GM18526 (cell line): ENCODE data around the gene USH2A.

Experiments used
- POLR2A ChIP-seq: IDR thresholded peaks from 3 replicates; pipeline ENCODE4 v1.6.1; 2011; ENCODE audit not compliant: insufficient read length; ENCODE audit errors: extremely low read depth

USH2A gene

DNA sequence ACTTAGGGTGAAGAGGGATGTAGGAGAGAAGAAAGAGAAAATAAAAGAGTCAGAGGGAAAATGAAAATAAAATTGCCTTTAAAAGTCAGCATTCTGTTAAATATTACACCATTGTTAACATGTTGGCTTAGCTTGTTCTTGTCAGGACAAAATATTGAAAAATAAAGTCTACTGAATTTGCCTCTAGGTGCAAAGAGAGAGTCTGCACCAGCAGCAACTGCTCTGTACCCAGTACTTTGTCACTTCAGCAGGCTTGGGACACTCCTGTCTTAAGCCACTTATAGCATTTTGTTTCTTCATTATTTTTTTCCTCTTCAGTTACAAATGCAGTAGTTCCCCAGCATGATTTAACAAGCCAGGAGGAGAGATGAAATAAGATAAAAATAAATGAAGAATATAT lies 11.0 kb upstream of the USH2A start:
- no peak for TF ChIP-seq POLR2A

DNA sequence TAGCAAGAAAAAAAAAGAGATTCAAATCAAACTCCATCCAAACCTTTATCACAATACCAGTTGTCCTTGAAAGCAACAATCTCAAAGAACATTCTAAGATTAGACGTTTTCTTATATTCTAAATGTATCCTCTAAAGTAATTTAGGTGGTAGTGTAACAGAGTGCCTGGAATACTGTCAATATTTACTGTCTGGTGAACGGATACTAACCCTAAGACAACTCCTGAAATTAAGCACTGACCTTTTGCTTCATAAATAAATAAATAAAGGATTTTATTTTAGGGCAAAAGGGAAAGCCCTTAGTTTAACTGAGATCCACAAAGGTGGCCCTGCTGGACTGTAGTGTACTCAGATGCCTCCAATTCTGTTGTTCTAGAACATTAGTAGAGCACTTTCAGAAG lies 9.9 kb upstream of the USH2A start:
- TF ChIP-seq POLR2A: no peak

DNA sequence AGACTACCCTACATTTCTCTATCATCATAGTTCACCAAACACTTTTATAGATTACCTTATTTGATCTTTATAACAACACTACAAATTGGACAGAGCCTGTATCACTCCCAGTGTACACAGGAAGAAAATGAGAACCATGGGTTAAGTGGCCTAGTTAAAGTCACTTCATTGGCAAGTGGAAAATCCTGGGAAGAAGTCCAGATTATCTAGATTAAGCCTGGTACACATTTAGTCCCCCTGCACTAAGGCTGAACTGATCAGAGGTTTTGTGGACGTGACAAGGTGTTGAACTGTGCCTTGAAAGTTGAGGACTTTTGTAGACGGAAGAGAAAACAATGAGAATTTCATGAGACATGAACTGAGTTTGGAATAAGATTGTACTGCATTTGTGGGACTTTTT lies 7.5 kb upstream of the USH2A start:
- TF ChIP-seq POLR2A: no peak

DNA sequence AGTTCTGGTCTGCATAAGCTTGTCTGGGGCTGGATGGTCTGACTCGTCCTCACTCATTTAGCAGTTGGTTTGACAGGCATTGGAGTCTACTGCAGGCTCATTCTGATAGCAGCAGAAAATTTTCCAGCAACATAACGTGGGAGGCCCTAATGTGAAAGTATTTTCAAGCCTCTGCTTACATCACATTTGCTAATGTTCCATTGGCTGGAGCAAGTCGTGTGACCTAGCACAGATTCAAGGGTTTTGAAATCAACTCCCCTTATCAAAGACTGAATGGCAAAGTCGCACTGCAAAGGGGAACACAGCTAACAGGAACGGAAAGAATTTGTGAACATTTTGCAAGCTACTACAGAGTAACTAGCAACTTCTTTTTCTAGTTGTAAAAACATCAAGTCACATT lies 2.3 kb upstream of the USH2A start:
- no peak for TF ChIP-seq POLR2A

DNA sequence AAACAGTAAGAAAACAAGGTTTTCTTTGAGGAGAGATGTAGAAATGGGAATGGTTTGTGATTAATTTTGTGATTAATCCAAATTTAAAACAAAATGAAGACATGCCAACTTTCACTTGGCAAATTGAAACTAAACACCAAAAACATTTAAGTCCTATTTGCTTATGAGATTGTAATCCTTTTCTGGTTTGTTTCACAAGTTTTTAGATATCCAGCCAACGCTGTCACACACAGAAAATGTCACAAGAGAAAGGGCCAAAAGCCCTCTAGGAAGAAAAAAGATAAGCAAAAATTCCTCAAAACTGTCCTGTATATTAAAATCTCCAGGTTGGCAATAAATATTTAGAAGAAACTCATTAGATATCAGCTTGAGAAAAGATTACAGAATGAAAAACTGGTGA lies 2.5 kb downstream of the USH2A start:
- no peak for TF ChIP-seq POLR2A

DNA sequence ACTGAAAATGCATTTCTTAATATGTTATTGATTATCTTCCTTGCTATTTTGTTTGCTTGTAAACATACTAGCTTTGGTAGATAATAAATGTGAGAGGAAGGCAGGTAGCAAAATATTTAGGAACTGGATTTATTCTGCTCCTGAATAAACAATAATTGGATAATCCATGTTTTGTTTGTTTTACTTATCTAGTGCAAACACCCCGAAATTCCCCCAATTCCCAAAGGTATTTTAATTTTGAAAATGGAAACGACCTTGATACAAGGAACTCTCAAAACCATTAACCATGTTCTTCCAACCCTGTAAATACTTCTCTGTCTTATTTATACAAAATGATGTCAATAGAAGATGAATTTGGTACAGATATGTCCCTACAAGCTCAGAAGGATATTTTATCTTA lies 3.0 kb downstream of the USH2A start:
- TF ChIP-seq POLR2A: no peak

DNA sequence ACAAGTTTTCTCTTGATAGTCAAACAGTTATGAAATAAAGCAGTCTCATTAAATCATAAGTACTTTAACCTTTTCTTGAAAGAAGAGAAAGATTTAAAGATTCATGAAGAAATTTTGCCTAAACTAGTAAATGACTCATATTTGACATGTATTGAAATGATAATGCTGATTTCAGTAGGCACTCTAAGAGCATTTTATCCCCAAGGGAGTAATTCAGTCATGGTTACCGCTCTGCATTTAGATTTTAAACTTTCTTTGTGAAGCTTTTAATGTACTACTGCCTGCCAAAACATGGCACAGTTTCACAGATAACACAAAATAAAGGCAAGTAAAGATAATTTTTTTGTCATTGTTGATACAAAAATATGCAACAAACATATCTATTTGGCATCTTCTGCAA lies 6.8 kb downstream of the USH2A start:
- TF ChIP-seq POLR2A: no peak

DNA sequence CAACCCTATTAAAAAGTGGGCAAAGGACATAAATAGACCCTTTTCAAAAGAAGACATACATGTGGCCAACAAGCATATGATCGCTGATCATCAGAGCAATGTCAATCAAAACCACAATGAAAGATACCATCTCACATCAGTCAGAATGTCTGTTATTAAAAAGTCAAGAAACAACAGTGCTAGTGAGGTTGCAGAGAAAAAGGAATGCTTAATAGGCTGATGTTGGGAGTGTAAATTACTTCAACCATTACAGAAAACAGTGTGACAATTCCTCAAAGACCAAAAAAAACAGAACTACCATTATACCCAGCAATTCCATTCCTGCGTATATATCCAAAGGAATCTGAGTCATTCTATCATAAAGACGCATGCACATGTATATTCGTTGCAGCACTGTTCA lies 13.2 kb downstream of the USH2A start:
- no peak for TF ChIP-seq POLR2A

DNA sequence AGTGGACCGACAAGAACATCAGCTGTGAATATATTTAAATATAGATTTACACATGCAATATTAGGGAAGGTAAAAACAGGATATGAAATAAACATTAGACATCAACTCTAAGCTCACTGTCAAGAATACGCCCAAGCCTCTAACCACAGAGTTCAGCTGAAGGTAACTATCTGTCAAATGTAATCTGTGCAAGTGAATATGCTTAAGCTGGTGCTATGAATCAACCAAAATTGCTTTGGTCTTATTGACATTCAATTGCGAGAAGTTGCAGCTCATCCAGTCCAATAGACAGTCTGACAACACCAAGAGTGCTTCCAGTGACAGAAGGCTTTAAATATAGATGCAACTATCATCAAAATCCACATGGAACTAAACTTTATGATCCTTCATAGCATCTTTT lies 32.3 kb downstream of the USH2A start:
- TF ChIP-seq POLR2A: no peak

DNA sequence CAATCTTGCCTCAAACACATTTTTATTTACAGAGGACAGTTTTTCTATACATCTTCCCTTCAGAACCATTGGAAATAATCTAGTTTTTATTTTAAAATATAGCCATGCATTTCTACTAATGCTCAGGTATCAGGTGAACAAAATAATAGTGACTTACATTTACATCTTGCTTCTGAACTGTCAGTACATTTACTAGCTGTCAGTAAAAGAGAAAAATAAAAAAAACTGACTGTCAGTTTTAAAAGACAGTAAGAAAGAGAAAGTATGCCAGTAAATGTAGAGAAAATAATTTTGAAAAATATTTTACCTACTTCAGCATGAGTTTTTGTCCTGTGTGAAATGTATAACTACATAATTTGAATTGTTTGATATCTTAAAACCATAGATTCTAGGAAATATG lies 33.5 kb downstream of the USH2A start:
- TF ChIP-seq POLR2A: no peak

DNA sequence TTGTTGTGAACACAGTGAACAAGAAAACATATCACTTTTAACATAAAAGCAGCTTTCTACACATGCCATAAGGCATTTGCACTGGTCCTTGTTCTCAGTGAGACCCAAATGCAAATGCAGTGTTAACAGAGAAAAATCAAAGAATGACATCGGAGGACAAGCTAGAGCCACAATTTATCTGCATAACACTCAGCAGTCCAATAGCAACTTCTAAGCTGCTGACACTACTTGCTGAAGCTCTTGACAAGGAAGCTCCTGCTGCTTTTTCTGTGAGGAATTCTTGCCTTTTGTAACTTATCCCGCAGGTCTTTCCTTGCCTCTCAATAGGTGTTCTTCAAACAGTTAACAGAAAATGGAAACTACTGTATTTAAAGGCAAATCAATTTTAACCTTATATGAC lies 34.7 kb downstream of the USH2A start:
- no peak for TF ChIP-seq POLR2A

DNA sequence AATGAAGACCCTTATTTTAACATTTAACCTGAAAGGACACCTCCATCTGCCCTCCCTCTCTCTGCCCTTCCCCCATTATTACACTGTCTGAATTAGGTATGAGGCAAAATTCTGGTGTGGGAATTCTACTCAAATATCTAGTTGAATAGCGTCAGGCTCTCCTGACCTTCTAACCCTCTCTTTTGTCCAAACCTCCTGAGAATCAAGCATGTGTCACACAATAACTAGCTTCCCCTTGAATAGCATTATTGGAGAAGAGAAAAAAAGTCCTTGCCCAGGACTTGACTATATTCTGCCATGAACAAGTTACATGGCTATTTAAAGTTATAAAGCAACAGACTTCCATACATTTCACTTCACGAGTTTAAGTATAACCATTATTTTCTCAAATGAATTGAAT lies 35.5 kb downstream of the USH2A start:
- no peak for TF ChIP-seq POLR2A

DNA sequence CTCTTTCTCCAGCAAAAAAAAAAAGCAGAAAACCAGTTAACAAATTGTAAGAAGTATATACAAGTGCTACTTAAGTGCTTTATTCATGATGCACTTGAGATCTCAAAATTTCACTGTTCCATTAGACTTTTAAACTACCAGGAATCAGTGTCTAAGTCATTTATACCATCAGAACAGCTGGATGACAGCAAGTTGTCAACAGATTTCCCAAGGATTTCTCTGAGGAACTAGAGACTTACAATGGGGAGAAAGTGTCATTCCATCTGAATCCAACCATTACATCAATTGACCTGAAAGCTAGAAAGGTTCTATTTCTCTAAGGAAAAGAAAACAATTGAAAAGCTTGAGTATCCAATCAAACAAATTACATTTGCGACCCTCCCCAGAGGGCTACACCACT lies 43.8 kb downstream of the USH2A start:
- no peak for TF ChIP-seq POLR2A

DNA sequence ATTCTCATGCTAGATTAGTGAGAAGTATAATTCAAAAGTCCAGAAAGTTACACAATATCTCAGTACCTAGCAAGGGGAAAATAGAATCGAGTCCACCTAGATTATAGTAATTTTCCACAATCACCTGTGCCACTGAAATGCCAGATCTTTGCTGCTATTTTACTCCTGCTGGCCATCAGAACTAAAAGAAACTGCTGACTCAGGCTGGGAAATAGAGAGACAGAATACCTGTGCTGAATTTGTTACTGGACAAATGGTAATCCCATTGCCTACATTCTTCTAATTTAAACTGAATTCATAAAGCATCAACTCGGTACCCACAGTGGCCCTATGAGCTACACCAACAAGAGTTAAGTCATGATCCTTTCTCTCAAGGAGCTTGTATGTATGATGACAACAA lies 55.0 kb downstream of the USH2A start:
- no peak for TF ChIP-seq POLR2A

DNA sequence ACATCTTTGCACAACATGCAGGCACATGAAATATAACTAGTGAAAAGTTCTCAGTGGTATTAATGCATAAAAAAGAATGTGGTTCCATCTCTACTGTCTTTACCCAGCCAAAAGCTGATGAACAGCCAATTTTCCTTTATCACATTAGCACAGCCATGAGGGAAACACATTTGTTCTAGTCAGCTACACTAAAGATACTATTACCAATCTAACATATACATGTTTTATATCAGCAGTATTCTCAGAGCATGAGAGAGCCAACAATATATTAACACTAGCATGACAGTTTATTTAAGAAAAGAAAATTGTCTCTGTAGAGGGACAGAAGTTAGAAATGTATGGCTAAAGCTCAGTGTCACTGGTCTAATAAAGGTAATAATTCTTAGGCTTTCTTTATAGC lies 56.3 kb downstream of the USH2A start:
- TF ChIP-seq POLR2A: no peak

DNA sequence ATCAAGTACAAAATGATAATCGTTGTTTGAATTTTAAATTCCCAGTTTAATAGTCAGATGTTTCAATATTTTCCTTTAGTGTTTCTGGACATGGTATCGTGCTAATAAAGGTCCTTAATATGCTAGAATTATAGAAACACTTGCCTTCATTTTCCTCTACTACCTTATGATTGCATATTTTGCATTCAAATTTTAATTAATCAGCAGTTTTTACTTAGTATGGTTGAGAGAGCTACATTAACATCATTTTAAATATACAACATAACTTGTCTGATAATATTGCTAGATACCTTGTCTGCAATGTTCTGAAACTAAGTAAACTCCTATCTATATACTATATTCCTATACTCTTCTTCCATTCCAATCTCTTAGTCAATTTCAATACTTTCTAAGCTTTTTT lies 66.3 kb downstream of the USH2A start:
- TF ChIP-seq POLR2A: no peak

DNA sequence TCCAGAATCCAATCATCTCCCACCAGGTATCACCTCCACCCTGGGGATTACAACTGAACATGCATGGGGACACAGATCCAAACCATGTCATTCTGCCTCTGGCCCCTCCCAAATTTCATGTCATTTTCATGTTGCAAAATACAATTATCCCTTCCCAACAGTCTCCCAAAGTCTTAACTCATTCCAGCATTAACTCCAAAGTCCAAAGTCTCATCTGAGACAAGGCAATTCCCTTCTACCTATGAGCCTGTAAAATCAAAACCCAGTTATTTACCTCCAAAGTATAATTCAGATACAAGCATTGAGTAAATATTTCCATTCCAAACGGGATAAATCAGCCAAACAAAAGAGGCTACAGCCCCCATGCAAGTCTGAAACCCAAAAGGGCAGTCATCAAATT lies 73.1 kb downstream of the USH2A start:
- no peak for TF ChIP-seq POLR2A

DNA sequence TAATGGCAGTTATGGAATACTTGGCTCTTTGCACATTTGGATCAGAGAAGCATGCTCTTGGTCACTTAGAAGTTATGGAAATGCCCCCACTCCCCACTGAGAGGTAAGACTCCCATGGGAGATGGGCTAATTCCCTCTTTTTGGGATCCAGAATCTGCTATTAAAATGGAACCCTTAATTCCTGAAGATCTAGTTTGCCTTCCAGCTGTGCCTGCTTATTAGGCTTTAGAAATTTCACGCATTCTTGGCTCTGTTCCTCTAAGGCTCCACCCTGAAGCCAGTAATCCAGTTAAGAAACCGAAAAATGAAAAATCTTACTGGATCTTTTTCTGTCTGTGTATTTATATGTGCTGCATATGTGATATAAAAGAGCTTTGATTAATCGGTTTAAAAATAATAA lies 76.7 kb downstream of the USH2A start:
- no peak for TF ChIP-seq POLR2A
